ENCODE results near the gene CHST13. TPM values are rescaled to one million over a fixed set of nuclear protein-coding genes. Genes with fewer than 3 reads are reported as not detected.

Gene CHST13
- total RNA-seq, 2 donors from 2014 or later, result 0.22 to 1.6 TPM

DNA sequence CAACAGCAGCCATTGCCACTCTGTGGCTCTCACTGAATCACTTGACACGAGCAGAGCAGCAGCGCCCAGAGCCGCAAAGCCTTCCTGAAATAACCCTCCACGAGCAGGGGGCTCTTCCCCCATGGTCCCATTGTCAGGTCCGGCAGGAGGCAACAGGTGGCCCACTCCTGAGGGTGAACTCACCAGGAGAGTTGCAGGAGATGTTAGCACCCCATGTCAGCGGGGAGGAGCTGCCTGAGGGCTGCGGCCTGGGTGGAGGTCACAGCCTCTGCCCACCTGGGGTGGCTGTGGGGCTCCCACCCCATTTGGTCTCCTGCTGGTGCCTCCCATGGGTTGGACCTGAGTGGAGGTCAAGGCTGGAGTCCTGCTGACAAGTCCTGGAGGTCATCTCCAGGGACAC, 47.1 kb downstream of the CHST13 start:
- no peaks in the 10 kb centered on the region for H3K36me3 ChIP-seq
- H3K9ac ChIP-seq (ENCODE audit: low read depth in 2 of 2, low read length in 2 of 2), result no peak overlapping the region
- H3K4me1 ChIP-seq, result no peaks in the 10 kb centered on the region
- DNase-seq, result no peak
- H3K27me3 ChIP-seq, result no peaks in the 10 kb centered on the region
- H3K27ac ChIP-seq, result no peak overlapping the region
- intact Hi-C loops (cut with DNase I), result no loop called here
- no peaks in the 10 kb centered on the region for H3K9me3 ChIP-seq
- no peak for TF ChIP-seq CTCF (IDR thresholded peaks at IDR 0.05)
- no peak overlapping the region for H3K4me3 ChIP-seq

- H3K36me3 ChIP-seq, result no peaks in the 10 kb centered on the region
- H3K27ac ChIP-seq, result no peak overlapping the region
- H3K4me3 ChIP-seq, result no peak overlapping the region
- H3K27me3 ChIP-seq, result no peaks in the 10 kb centered on the region
- DNase-seq, result peak; percentile 65
- no peaks in the 10 kb centered on the region for H3K4me1 ChIP-seq
- no peaks in the 10 kb centered on the region for H3K9me3 ChIP-seq
- intact Hi-C loops (cut with DNase I), result no loop called here
- TF ChIP-seq CTCF (IDR thresholded peaks at IDR 0.05), result no peak
- H3K9ac ChIP-seq (ENCODE audit: low read depth in 2 of 2, low read length in 2 of 2), result no peak overlapping the region
Measured at GRCh38 chr3:126573492-126574117, 49.6 kb downstream of the CHST13 start.

- Histone ChIP-seq H3K36me3 (no peaks in the 10 kb centered on the region), H3K9ac (ENCODE audit: low read depth in 2 of 2, low read length in 2 of 2) (no peak overlapping the region), H3K27ac (no peak overlapping the region), H3K9me3 (no peaks in the 10 kb centered on the region), H3K27me3 (no peaks in the 10 kb centered on the region), H3K4me3 (no peak overlapping the region), H3K4me1 (no peaks in the 10 kb centered on the region)
- DNase-seq, result no peak
- no peak for TF ChIP-seq CTCF (IDR thresholded peaks at IDR 0.05)
- intact Hi-C loops (cut with DNase I), result no loop called here
Measured at GRCh38 chr3:126577261-126577660, 53.3 kb downstream of the CHST13 start.

DNA sequence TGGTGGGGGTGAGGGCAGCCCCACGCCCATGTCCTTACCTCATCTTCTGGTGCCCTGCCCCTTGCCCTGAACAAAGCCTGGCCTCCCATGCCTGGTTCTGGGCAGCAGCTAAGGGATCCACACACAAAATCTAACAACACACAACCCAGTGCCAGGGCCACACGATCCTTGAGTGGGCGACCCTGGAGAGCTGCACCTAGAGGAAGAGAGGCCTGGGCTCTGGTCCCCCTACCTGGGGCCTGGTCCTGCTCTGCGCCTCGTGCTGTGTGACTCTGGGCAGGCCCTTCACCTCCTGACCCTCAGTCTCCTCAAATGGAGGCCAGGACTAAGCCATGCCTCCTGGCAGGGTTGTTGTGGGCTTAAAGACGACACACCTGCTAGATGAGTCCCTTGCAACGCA, 54.7 kb downstream of the CHST13 start:
- no peaks in the 10 kb centered on the region for H3K9me3 ChIP-seq
- no peaks in the 10 kb centered on the region for H3K4me1 ChIP-seq
- no peak overlapping the region for H3K27ac ChIP-seq
- no peak for TF ChIP-seq CTCF (IDR thresholded peaks at IDR 0.05)
- no peak overlapping the region for H3K9ac ChIP-seq (ENCODE audit: low read depth in 2 of 2, low read length in 2 of 2)
- H3K27me3 ChIP-seq, result no peaks in the 10 kb centered on the region
- no peak for DNase-seq
- H3K4me3 ChIP-seq, result no peak overlapping the region
- intact Hi-C loops (cut with DNase I), result no loop called here
- no peaks in the 10 kb centered on the region for H3K36me3 ChIP-seq

GRCh38 chr3:126580746-126581145, 56.8 kb downstream of the CHST13 start:
- TF ChIP-seq CTCF (IDR thresholded peaks at IDR 0.05), result no peak
- H3K9me3 ChIP-seq, result no peaks in the 10 kb centered on the region
- no peaks in the 10 kb centered on the region for H3K36me3 ChIP-seq
- no peak overlapping the region for H3K4me3 ChIP-seq
- no peaks in the 10 kb centered on the region for H3K4me1 ChIP-seq
- no peak overlapping the region for H3K9ac ChIP-seq (ENCODE audit: low read depth in 2 of 2, low read length in 2 of 2)
- no peaks in the 10 kb centered on the region for H3K27me3 ChIP-seq
- intact Hi-C loops (cut with DNase I), result no loop called here
- DNase-seq, result no peak
- no peak overlapping the region for H3K27ac ChIP-seq

Data from colonic mucosa (tissue), 4 donors.